NCI-H2081 (cell line): ENCODE data around the gene NYAP2.

Experiments
- DNase-seq, 2 experiments: peaks; one replicate each; lab custom pipeline; 2025; lab: John Stamatoyannopoulos, UW

NYAP2 gene

DNA sequence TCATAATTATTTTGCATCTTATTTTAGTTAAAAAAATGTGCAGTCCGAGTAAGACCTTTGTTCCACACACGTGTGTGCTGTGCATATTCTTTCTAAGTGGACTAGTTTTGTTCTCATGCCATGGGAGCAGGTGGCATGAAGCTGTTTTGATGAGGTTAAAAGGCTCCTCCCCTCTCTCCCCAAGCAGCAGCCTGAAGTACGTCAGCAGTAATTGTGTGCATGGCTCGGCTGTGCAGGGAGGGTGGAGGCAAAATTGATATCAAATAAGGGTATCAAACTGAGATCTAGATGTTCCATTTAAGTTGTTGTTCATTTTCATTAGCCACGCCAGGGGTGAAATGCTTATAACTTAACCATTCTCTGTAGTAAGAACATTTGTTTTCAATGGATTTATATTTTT is at the start of gene NYAP2:
TSS of gene NYAP2 (plus strand) at position 207 of the 400 bp plus-strand sequence. CDS start 9,171 bp downstream, outside the sequence.
- peak; percentile 89 to 96 for DNase-seq

DNA sequence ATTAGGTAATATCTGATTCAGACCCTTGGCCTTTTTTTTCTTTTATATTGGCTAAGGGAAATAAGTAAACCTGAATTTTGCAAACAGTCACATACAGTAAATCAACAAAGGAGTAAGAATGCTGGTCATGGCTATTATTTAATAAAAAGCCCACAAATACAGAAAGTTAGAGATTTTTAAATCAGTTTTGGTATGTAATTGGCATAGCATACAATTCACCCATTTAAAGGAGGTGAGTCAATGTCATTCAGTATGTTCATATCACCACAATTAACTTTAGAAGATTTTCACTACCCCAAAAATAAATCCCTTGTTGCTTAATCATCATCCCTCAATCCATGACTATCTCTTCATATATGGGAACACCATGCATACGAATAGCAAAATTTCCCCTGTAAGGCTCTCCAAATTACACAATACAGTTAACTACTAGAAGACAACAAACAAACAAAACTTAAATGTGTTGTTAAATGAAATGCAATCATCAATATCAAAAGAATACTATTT is 45.9 kb upstream of the NYAP2 start:
- no peak for DNase-seq

- peak in 1 of 2 experiments; percentile 40 for DNase-seq
These were observed 45.2 kb upstream of the NYAP2 start for GRCh38 chr2:225354281-225354774.

GRCh38 chr2:225355788-225356187 is 43.7 kb upstream of the NYAP2 start:
- peak; percentile 91 to 98 for DNase-seq

DNA sequence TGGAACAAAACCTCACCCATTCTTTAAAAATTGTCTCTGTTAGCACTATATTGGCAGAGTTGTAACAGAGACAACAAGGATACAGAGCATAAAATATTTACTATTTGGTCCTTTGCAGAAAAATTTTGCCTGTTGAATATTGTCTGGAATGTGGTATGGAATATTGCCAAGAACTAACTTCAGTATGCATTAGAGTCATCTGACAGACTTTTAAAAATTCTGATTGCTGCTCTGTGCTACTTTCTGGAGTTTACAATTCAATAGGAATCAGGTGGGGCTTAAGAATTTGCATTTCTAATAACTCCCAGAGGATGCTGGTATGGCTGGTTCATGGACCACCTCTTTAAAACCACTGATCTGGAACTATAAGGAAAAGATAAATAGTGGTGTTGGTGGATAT is 32.8 kb upstream of the NYAP2 start:
- DNase-seq, result no peak

DNA sequence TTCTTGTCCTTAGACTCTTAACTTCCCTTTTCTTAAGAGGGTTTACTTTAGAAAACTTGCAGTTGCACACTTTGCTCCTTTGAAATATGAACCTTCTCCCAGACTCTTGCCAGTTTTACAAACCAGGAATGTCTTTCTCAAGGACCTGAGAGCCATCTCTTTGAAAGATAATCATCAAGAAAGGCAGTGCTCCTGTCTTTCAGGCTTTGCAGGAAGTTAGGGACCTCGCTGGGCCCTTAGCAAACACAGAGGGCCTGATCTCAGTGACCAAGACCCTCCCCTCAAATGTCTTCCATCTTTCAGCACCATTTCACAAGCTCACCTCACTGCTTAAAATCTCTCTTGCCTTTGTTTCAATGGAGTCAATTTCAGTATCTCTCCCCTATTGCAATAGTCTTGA is 32.0 kb upstream of the NYAP2 start:
- no peak for DNase-seq

- no peak for DNase-seq
These were observed 20.5 kb upstream of the NYAP2 start for GRCh38 chr2:225378984-225379383.

DNA sequence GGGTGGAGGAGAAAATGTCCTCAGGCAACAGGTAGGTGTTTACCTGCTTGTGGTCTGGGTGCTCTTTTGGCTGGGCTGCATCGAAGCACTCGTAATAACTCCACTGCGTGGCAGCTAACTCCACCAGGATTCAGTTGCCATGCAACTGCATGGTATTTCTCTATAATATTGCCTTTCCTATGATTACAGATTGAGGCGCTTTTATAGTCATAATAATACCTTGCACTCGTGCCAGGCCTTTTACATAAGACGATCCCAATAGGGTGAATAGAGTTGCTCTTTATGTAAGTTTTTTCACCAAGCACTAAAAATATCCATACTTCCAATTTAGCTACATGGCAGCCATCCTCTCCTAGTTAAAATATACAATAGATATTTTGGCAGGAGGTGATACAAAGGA is 19.7 kb upstream of the NYAP2 start:
- DNase-seq, result peak; percentile 91 to 94

- DNase-seq, result no peak
These were observed 17.9 kb upstream of the NYAP2 start for GRCh38 chr2:225381609-225382008.

DNA sequence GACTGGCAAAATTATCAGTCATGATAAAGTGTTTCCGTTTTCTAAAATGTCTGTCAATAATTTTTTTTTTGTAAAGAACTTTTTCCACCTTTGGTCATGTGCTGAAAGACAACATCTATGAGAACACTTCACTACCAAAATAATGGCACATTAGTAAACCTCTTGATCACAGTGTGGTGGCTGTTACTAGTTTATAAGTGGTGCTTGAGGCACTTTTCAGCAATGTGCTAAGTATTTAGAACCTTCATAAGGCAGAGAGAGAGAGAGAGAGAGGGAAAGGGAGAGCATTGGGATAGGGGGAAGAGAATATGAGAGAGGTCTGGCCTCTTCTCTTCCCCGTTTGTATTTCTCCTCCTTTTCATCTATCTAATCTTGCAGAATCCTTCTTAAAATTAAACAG is 1.1 kb upstream of the NYAP2 start:
- no peak for DNase-seq

DNA sequence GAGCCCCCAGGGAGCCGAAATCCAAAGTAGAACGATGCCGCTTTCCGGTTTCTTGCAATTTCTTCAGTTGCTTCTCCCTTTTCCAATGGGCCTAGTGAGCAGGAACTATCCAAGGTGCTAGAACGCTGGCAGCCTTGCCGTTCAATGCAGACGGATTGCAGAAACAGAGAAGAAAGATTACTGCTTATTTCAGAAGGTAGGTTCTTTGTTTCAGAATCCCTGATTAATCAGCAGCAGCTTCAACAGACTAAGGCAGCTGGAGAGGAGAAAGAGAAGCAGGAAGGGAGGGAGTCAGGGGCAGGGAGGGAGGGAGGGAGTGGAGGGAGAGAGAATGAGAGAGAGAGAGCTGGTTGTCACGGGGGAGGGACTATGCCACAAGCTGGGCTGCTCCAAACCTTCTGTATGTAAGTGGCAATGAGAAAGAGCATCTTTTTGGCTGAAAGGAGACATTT is 576 bp downstream of the NYAP2 start:
- DNase-seq, result peak; percentile 74 to 86

DNA sequence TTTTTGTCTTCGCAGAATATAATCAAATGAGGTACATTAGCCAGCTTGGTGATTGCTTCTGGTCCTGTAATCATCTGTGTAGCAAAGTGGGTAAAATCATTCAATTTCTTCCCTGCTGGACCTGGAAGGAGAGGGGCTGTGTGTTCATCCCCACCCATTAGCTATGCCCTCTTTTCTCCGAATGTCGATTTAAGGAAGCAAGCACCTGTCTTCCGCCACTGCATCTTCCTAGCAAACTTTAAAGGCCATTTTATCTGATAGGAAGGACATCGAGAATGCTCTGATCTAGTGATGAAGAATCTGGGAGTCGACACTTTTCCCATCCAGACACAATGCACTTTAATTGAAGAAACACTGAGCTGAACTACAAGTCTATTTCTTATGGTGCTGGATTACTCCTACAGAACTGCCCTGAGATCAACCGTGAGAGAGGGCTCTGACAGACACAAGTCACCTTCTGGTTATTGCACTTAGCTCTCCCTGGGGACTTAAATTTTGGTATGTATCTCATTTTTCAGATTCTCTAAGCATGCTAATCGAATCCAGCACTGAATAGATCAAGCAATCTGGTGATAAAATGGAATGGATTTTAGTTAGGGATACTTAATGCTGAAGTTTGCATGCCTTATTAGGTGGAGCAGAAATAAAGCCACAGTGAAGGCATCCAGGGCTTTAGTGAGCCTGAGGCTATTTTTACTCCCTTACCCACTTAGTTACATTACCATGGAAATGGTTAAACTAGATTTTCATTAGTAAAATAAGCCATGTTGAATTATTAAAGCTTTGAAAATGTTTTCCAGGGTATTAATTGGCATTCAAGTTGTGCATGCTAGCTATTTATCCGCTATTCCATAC is 1.3 kb downstream of the NYAP2 start:
- peak in 1 of 2 experiments; percentile 58 for DNase-seq

- DNase-seq, result peak in 1 of 2 experiments; percentile 41
These were observed 2.8 kb downstream of the NYAP2 start for GRCh38 chr2:225402210-225402776.

GRCh38 chr2:225411452-225411851 is 11.9 kb downstream of the NYAP2 start:
- DNase-seq, result peak in 1 of 2 experiments; percentile 15

- DNase-seq, result no peak
These were observed 14.3 kb downstream of the NYAP2 start for GRCh38 chr2:225413786-225414185.

DNA sequence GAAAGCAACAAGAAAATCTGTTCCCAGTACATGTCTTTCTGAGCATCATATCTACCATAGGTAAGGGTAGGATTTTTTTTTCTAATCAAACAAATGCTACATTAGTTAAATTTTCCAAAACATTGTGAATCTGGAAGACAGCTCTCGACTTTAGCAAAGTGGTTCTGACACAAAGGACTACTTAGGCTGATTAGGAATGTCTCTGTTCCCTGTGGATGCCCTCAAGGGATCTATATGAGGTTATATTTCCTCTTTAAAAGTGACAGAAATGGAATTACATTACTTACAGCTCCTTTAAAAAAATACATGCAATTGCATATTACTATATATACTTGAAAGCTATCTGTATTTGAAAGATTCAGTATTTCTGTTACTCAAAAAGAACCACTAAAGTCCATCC is 15.4 kb downstream of the NYAP2 start:
- no peak for DNase-seq

DNA sequence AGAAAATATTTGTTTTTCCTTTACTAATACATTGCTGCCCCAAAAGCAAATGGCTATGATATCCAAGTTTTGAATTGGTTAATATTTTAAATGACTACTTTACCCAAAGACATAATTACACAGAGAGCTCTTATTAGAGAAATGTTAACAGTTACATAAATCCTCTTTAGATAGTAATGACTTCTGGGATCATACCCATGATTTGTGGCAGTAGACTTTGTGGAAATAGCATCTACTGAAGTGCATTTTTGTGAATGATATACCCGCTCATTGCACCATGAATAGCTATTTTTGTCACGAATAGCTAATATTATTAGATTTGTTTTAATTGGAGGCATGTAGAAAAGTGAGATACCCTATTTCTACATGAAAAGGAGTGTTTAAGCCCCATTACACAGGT is 15.8 kb downstream of the NYAP2 start:
- no peak for DNase-seq

DNA sequence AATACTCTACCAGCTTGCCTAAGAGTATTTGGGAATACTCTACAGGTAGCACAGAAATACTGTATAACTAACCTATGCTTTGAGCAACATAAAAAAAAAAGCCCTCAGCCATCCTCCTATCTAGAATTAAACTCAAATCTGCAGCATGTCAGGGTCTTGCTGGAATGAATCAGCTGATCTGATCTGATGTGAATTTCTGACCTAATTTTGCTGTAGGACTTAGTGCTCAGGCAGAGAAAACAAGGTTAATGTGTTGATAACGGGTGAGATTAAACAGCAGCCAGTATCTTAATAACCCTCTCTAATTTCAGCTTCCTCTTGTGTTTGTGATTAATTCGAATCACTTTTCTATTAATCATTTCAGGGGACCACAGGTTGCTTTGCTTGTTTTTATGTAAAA is 16.3 kb downstream of the NYAP2 start:
- no peak for DNase-seq

GRCh38 chr2:225416616-225417367 is 17.3 kb downstream of the NYAP2 start:
- no peak for DNase-seq

DNA sequence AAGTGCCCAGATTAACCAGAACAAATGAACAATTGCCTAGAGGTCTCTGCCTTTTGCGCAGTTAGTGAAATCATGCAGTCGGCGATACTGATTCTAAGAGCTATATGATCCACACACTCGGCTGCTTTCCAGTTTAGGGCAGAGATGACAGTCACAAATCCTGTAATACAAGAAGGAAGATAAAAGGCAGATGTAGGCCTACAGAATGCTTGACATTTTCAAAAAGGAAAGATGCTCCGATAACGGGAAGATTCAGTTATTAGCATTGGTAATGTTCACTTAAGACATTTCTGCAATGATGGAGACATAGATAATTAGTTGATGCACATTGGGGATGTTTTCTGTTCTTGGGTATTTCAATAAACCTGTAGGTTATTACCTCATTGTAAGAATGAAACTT is 19.5 kb downstream of the NYAP2 start:
- no peak for DNase-seq

- DNase-seq, result no peak
These were observed 22.6 kb downstream of the NYAP2 start for GRCh38 chr2:225422145-225422544.

DNA sequence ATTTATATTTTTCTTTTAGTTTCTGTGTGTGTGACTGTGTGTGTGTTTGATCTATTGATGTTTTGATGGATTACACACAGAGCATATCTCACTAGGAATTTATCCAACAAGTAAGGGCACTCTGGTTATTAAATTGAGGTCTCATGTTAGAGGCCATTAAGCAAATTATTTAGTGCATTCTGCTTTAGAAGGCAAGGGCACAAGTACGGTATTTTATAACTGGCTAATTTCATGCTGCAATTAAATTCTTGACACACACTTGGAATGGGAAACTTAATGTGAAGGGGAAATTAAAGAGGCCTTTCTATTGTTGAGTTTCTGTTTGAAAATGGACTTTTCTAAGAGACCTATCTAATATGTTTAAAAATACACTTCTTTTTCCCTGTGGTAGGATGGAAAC is 25.8 kb downstream of the NYAP2 start:
- DNase-seq, result no peak
